ENCODE data around the gene RAB2B.

Gene RAB2B

GRCh38 chr14:21510735-21511657 lies 34.2 kb upstream of the RAB2B start, which contains the start of gene METTL3:
Gene METTL3 (minus strand): TSS chr14:21511340. CDS start chr14:21511223, 117 bp downstream.
- no peak for TF ChIP-seq CTCF (conservative IDR thresholded peaks at IDR 0.05; ENCODE audit: low read length)
- TF ChIP-seq EZH2phosphoT487 (IDR thresholded peaks at IDR 0.05; ENCODE audit: borderline replicate concordance): no peak
- no peaks in the 10 kb centered on the region for H3K36me3 ChIP-seq (ENCODE audit: insufficient read depth, low read length)
- no peaks in the 10 kb centered on the region; the same call in 1 of the 2 replicates for H3F3A ChIP-seq (ENCODE audit: low read depth)
- H3K9me3 ChIP-seq (ENCODE audit: insufficient read depth, low read depth, low read length): no peaks in the 10 kb centered on the region
- peak within 1 kb of the TSS; percentile 88 for H3K4me2 ChIP-seq (ENCODE audit: low read depth, low read length, poor library complexity, severe bottlenecking)
- H2AFZ ChIP-seq (ENCODE audit: low read length): peak within 1 kb of the TSS; percentile 92
- H3K9me2 ChIP-seq (replicated peaks; ENCODE audit: low read depth, low read length): no peaks in the 10 kb centered on the region
- H3K4me1 ChIP-seq (ENCODE audit: insufficient read depth, low read length, poor library complexity, severe bottlenecking): peaks cover 10% of the 10 kb centered on the region
- H3K27me3 ChIP-seq (ENCODE audit: insufficient read depth, low read length, poor library complexity, severe bottlenecking): peaks cover 32% of the 10 kb centered on the region
- H3K9ac ChIP-seq (ENCODE audit: low read depth, low read length, poor library complexity, severe bottlenecking): peak within 1 kb of the TSS; percentile 89
- H3K79me2 ChIP-seq (ENCODE audit: insufficient read depth, low read length): peaks cover 47% of the 10 kb centered on the region
- H3K4me3 ChIP-seq (ENCODE audit: low read length, poor library complexity, severe bottlenecking): peak within 1 kb of the TSS; percentile 95
- H4K20me1 ChIP-seq (ENCODE audit: insufficient read depth, low read length, poor library complexity, severe bottlenecking): peaks cover 9% of the 10 kb centered on the region

- peaks cover 10% of the 10 kb centered on the region for H3K4me1 ChIP-seq (ENCODE audit: insufficient read depth, low read length, poor library complexity, severe bottlenecking)
- H3F3A ChIP-seq (ENCODE audit: low read depth): no peaks in the 10 kb centered on the region; the same call in 1 of the 2 replicates
- H3K4me3 ChIP-seq (ENCODE audit: low read length, poor library complexity, severe bottlenecking): peak overlapping the region; percentile 95
- peaks cover 57% of the 10 kb centered on the region for H3K79me2 ChIP-seq (ENCODE audit: insufficient read depth, low read length)
- no peaks in the 10 kb centered on the region for H3K36me3 ChIP-seq (ENCODE audit: insufficient read depth, low read length)
- no peaks in the 10 kb centered on the region for H3K9me3 ChIP-seq (ENCODE audit: insufficient read depth, low read depth, low read length)
- H4K20me1 ChIP-seq (ENCODE audit: insufficient read depth, low read length, poor library complexity, severe bottlenecking): peaks cover 16% of the 10 kb centered on the region
- no peak overlapping the region for H2AFZ ChIP-seq (ENCODE audit: low read length)
- peak overlapping the region; percentile 88 for H3K4me2 ChIP-seq (ENCODE audit: low read depth, low read length, poor library complexity, severe bottlenecking)
- peak overlapping the region; percentile 89 for H3K9ac ChIP-seq (ENCODE audit: low read depth, low read length, poor library complexity, severe bottlenecking)
- TF ChIP-seq EZH2phosphoT487 (IDR thresholded peaks at IDR 0.05; ENCODE audit: borderline replicate concordance) (no peak), CTCF (conservative IDR thresholded peaks at IDR 0.05; ENCODE audit: low read length) (no peak)
- H3K27me3 ChIP-seq (ENCODE audit: insufficient read depth, low read length, poor library complexity, severe bottlenecking): peaks cover 20% of the 10 kb centered on the region
- H3K9me2 ChIP-seq (replicated peaks; ENCODE audit: low read depth, low read length): no peaks in the 10 kb centered on the region
These were observed 32.8 kb upstream of the RAB2B start for GRCh38 chr14:21509432-21510143.

- H3K4me2 ChIP-seq (ENCODE audit: low read depth, low read length, poor library complexity, severe bottlenecking): no peak overlapping the region
- peaks cover 4% of the 10 kb centered on the region for H3K4me1 ChIP-seq (ENCODE audit: insufficient read depth, low read length, poor library complexity, severe bottlenecking)
- no peak overlapping the region for H3K4me3 ChIP-seq (ENCODE audit: low read length, poor library complexity, severe bottlenecking)
- no peak overlapping the region for H3K9ac ChIP-seq (ENCODE audit: low read depth, low read length, poor library complexity, severe bottlenecking)
- no peaks in the 10 kb centered on the region for H3K9me3 ChIP-seq (ENCODE audit: insufficient read depth, low read depth, low read length)
- H3K27me3 ChIP-seq (ENCODE audit: insufficient read depth, low read length, poor library complexity, severe bottlenecking): no peaks in the 10 kb centered on the region
- TF ChIP-seq EZH2phosphoT487 (IDR thresholded peaks at IDR 0.05; ENCODE audit: borderline replicate concordance) (no peak), CTCF (conservative IDR thresholded peaks at IDR 0.05; ENCODE audit: low read length) (no peak)
- H3K79me2 ChIP-seq (ENCODE audit: insufficient read depth, low read length): peaks cover 63% of the 10 kb centered on the region
- no peak overlapping the region for H2AFZ ChIP-seq (ENCODE audit: low read length)
- peaks cover 23% of the 10 kb centered on the region; the same call in 1 of the 2 replicates for H3K36me3 ChIP-seq (ENCODE audit: insufficient read depth, low read length)
- H3K9me2 ChIP-seq (replicated peaks; ENCODE audit: low read depth, low read length): no peaks in the 10 kb centered on the region
- no peaks in the 10 kb centered on the region for H3F3A ChIP-seq (ENCODE audit: low read depth)
- H4K20me1 ChIP-seq (ENCODE audit: insufficient read depth, low read length, poor library complexity, severe bottlenecking): peaks cover 16% of the 10 kb centered on the region
These were observed 29.8 kb upstream of the RAB2B start for GRCh38 chr14:21506557-21506956.

All from Loucy (cell line).